H54 (cell line): ENCODE data around the gene SUMO2.
"Not testable (repeated sequence)": the region's sequence is repeated elsewhere in the genome, so short reads cannot be mapped to it uniquely, and the experiment has no call there.

ENCODE experiments used
- DNase-seq: peaks from one replicate; pipeline ENCODE4 v3.0.0; 2011; ENCODE audit warnings: low spot score, mixed read lengths; ENCODE audit not compliant: insufficient read length
- FAIRE-seq: peaks from 3 replicates; lab custom pipeline; 2011; peaks lifted over from hg19 to GRCh38; lab: Jason Lieb, UNC
- POLR2A ChIP-seq: IDR thresholded peaks from 2 replicates; pipeline ENCODE4 v1.6.1; 2011; ENCODE audit warnings: low read depth, mild to moderate bottlenecking, low read length

SUMO2 gene

GRCh38 chr17:75182569-75183436 is at the start of gene SUMO2:
Gene SUMO2 (minus strand): TSS chr17:75182959. CDS start chr17:75182834, 125 bp downstream.
- DNase-seq = peak; percentile 95
- TF ChIP-seq POLR2A = peak; percentile 65
- FAIRE-seq = no peak

- DNase-seq (no peak), FAIRE-seq (no peak)
- no peak for TF ChIP-seq POLR2A
Measured at GRCh38 chr17:75231741-75232464, 49.1 kb upstream of the SUMO2 start.

- no peak for DNase-seq
- FAIRE-seq = no peak
- no peak for TF ChIP-seq POLR2A
Measured at GRCh38 chr17:75231071-75231470, 48.3 kb upstream of the SUMO2 start.

DNA sequence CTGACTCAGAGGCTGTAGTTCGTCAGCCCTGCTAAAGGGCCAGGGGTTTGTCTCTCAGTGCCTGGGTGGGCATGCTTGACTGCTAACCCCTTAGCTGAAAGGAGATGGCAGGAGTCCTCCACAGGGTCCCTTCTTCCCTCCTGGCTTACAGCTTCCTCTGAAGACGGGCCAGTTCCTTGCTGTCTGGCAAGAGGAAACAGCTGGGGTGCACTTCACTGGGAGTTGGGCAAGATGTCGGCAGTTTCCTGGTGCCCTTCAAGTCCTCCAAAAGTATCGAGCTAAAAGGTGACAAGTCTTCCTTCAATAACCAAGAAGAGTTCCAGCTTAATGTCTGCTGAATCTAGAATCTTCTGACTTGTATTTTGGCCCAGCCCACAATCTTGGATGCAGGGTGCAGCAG is 46.1 kb upstream of the SUMO2 start:
- DNase-seq (no peak), FAIRE-seq (no peak)
- no peak for TF ChIP-seq POLR2A

GRCh38 chr17:75228305-75228704 is 45.5 kb upstream of the SUMO2 start:
- TF ChIP-seq POLR2A = no peak
- DNase-seq (no peak), FAIRE-seq (no peak)

DNA sequence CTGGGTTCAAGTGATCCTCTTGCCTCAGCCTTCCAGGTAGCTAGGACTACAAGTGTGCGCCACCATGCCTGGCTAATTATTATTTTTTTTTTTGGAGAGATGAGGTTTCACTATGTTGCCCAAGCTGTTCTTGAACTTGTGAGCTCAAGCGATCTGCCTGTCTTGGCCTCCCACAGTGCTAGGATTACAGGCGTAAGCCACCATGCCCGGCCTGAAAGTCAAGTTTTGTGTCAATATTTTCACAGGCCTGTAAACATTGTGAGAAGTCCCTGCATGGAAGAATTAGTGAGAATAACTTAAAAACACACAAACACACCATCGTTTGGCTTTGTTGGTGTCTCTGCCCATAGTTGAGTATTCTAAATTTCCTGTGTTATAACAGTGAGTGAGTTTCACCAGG is 45.0 kb upstream of the SUMO2 start:
- TF ChIP-seq POLR2A = no peak
- DNase-seq = no peak
- no peak for FAIRE-seq

DNA sequence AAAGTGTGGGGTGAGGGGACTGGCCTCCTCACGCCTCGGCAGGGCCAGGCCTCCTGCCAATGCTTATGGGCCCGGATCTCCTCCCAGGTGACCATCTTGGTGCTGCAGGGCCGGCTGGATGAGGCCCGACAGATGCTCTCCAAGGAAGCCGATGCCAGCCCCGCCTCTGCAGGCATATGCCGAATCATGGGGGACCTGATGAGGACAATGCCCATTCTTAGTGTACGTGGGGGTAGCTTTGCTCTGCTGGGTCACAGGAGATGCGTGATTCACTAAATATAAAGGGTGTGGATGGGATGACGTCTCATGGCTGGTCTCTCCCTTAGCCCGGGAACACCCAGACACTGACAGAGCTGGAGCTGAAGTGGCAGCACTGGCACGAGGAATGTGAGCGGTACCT is 42.3 kb upstream of the SUMO2 start:
- FAIRE-seq (no peak), DNase-seq (no peak)
- TF ChIP-seq POLR2A = no peak

DNA sequence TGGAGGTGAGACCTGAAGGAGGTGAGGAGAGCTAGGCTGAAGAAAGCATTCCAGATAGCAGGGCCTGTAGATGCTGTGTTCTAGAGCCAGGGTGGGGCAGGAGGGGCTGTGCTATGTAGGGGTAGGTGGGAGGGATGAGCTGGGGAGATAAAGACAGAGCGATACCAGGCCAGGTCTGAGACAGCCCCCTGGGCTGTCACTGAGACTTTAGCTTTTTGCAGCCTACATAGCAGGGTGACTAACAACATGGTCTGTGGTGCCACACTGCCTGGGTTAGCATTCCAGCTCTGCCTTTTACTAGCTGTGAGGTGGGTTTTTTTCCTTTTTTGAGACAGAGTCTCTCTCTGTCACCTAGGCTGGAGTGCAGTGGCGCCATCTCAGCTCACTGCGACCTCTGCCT is 37.1 kb upstream of the SUMO2 start:
- no peak for TF ChIP-seq POLR2A
- DNase-seq (no peak), FAIRE-seq (no peak)

DNA sequence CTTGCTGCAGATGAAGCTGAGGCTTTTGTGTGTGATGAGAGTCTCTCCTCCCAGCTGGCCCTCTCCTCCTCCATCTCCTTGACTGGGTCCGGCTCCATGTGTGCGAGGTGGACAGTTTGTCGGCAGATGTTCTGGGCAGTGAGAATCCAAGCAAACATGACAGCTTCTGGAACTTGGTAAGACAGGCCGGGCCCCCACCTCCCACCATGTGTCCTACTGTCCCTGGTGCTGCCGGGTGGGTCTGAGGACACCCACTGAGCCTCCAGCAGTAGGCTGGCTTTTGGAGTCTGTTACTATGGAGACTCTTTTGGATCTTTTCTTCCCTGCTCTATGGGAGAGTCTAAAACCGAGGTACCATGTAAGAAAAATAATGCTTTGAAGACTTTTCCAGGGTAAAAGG is 35.4 kb upstream of the SUMO2 start:
- TF ChIP-seq POLR2A = no peak
- FAIRE-seq (no peak), DNase-seq (no peak)

- no peak for DNase-seq
- FAIRE-seq = no peak
- no peak for TF ChIP-seq POLR2A
Measured at GRCh38 chr17:75209061-75209460, 26.3 kb upstream of the SUMO2 start.

DNA sequence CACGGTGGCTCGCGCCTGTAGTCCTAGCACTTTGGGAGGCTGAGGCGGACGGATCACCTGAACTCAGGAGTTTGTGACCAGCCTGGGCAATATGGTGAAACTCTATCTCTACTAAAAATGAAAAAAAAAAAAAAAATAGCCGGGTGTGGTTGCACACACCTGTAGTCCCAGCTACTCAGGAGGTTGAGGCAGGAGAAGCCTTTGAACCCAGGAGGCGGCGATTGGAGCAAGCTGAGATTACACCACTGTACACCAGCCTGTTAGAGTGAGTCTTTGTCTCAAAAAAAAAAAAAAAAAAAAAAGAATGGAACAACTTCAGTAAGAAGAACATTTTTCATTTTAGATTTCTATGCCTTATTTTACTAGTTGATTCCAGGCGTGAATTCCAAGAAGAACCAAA is 25.4 kb upstream of the SUMO2 start:
- FAIRE-seq = no peak
- no peak for TF ChIP-seq POLR2A
- no peak for DNase-seq

GRCh38 chr17:75207760-75208159 is 25.0 kb upstream of the SUMO2 start:
- FAIRE-seq (no peak), DNase-seq (no peak)
- no peak for TF ChIP-seq POLR2A

- not testable (repeated sequence) for FAIRE-seq
Measured at GRCh38 chr17:75207050-75207407, 24.3 kb upstream of the SUMO2 start.

DNA sequence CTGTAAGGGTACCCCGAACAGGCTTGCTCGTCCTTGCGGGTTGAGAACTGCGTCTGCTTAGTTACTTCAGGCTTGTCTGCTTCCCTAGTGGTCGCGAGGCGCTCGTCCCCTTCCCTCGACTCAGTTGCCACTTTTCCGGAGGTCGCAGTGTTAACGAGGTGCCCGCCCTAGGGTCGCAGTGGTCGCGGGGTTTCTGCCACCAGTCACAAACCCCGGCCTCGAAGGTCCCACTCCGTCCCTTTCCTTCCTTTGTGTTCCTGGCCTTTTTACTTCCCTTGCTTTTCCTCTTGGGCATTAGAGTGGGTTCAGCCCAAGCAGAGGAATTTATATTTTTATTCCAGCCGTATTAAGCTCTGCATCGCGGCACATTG is 23.0 kb upstream of the SUMO2 start:
- DNase-seq = no peak
- no peak for FAIRE-seq
- TF ChIP-seq POLR2A = no peak

More at GRCh38 chr17:75207050-75207407, 24.3 kb upstream of the SUMO2 start:
- not testable (repeated sequence) for DNase-seq

GRCh38 chr17:75205037-75205792 is 22.5 kb upstream of the SUMO2 start, which contains the start of gene NUP85:
Gene NUP85 (plus strand): TSS chr17:75205679. CDS start chr17:75205762, 83 bp downstream.
- FAIRE-seq (no peak), DNase-seq (peak; percentile 98)
- peak; percentile 96 for TF ChIP-seq POLR2A
